IMR-90 (cell line): Measurements from ENCODE around the gene ST3GAL3. TPM values are rescaled to one million over a fixed set of nuclear protein-coding genes. Genes with fewer than 3 reads are reported as not detected.

Source experiments
- ATAC-seq: fragments of 200-7000 bp; cut with Tn5 transposase; 2 replicates; pipeline ENCODE4 v1.9.1; 2020; ENCODE audit warnings: low read depth, mild to moderate bottlenecking, moderate library complexity
- BruUV-seq: library from RNA; stranded (reverse); fragments of 400-500 nt; replicated peaks from 2 replicates; lab custom pipeline; 2021; lab: Mats Ljungman, UMichigan
- CTCF ChIA-PET: fragments of 300-600 bp; formaldehyde crosslinking; extraction: SDS; loops from one replicate; lab custom pipeline; 2021; ENCODE audit warnings: antibody characterized with exemption; lab: Yijun Ruan, JAX
- POLR2A ChIA-PET: fragments of 300-600 bp; sonication (Branson Sonifier 250); formaldehyde crosslinking; loops from one replicate; lab custom pipeline; 2022; ENCODE audit warnings: antibody characterized with exemption; ENCODE audit not compliant: unreplicated experiment; lab: Charles Lee
- DNase-seq: peaks from one replicate; pipeline ENCODE4 v3.0.0; 2013
- H2AFZ ChIP-seq: replicated peaks from 2 replicates; pipeline ENCODE3; 2013; ENCODE audit warnings: low read length, mild to moderate bottlenecking; ENCODE audit not compliant: poor library complexity
- H2AK5ac ChIP-seq: 2 replicates; pipeline ENCODE4 v1.6.1; 2013; ENCODE audit warnings: low read depth, low read length, inconsistent platforms
- H2AK9ac ChIP-seq: replicated peaks from 2 replicates; pipeline ENCODE3; 2013; ENCODE audit warnings: mild to moderate bottlenecking, low read depth, low read length, moderate library complexity; ENCODE audit not compliant: poor library complexity
- H2BK120ac ChIP-seq: 2 replicates; pipeline ENCODE4 v1.6.1; 2013; ENCODE audit warnings: low read depth, low read length, inconsistent platforms
- H2BK15ac ChIP-seq: 3 replicates; pipeline ENCODE4 v1.6.1; 2013; ENCODE audit warnings: low read depth, low read length, inconsistent platforms
- H2BK20ac ChIP-seq: 2 replicates; pipeline ENCODE4 v1.6.1; 2013; ENCODE audit warnings: low read depth, mild to moderate bottlenecking, inconsistent platforms, low read length, moderate library complexity
- H2BK5ac ChIP-seq: 2 replicates; pipeline ENCODE4 v1.6.1; 2013; ENCODE audit warnings: mild to moderate bottlenecking, low read depth, low read length, inconsistent platforms; ENCODE audit not compliant: poor library complexity, severe bottlenecking
- H3K14ac ChIP-seq: replicated peaks from 2 replicates; pipeline ENCODE4 v1.6.1; 2013; ENCODE audit warnings: low read depth, low read length, inconsistent platforms
- H3K18ac ChIP-seq: 2 replicates; pipeline ENCODE4 v1.6.1; 2013; ENCODE audit warnings: low read depth, low read length, control low read depth
- H3K23ac ChIP-seq: 2 replicates; pipeline ENCODE4 v1.6.1; 2013; ENCODE audit warnings: low read depth, low read length, inconsistent platforms
- H3K27ac ChIP-seq: 2 replicates; pipeline ENCODE4 v1.5.1; 2013; ENCODE audit warnings: mild to moderate bottlenecking, control low read depth, low read length; ENCODE audit not compliant: insufficient read depth
- H3K27me3 ChIP-seq: 2 replicates; pipeline ENCODE4 v1.6.1; 2013; ENCODE audit warnings: low read length; ENCODE audit not compliant: control insufficient read depth, insufficient read depth
- H3K36me3 ChIP-seq: 2 replicates; pipeline ENCODE4 v1.6.1; 2013; ENCODE audit warnings: low read length, mixed read lengths; ENCODE audit not compliant: control insufficient read depth, insufficient read depth
- H3K4ac ChIP-seq: 2 replicates; pipeline ENCODE4 v1.6.1; 2013; ENCODE audit warnings: low read depth, low read length, inconsistent platforms
- H3K4me1 ChIP-seq: 2 replicates; pipeline ENCODE4 v1.6.1; 2013; ENCODE audit warnings: low read length, mixed read lengths; ENCODE audit not compliant: control insufficient read depth, insufficient read depth
- H3K4me2 ChIP-seq: 2 replicates; pipeline ENCODE4 v1.6.1; 2013; ENCODE audit warnings: low read depth, mild to moderate bottlenecking, control low read depth, low read length, moderate library complexity
- H3K4me3 ChIP-seq: 2 replicates; pipeline ENCODE4 v1.5.1; 2013; ENCODE audit warnings: low read depth, mild to moderate bottlenecking, control low read depth, low read length, moderate library complexity; ENCODE audit not compliant: insufficient read depth
- H3K56ac ChIP-seq: 2 replicates; pipeline ENCODE4 v1.6.1; 2013; ENCODE audit warnings: low read length, inconsistent platforms; ENCODE audit not compliant: insufficient read depth; ENCODE audit errors: extremely low read depth
- H3K79me1 ChIP-seq, 2 experiments: 2 replicates each; pipeline ENCODE4 v1.6.1; 2013; ENCODE audit warnings: low read length in 2 of 2, inconsistent platforms in 1 of 2, low read depth in 1 of 2
- H3K9ac ChIP-seq: 2 replicates; pipeline ENCODE4 v1.6.1; 2013; ENCODE audit warnings: low read depth, low read length, control low read depth
- H3K9me1 ChIP-seq: 2 replicates; pipeline ENCODE4 v1.6.1; 2013; ENCODE audit warnings: low read length, inconsistent platforms; ENCODE audit not compliant: insufficient read depth
- H3K9me3 ChIP-seq: 2 replicates; pipeline ENCODE4 v1.6.1; 2013; ENCODE audit warnings: low read length; ENCODE audit not compliant: control insufficient read depth, insufficient read depth
- H4K20me1 ChIP-seq: 2 replicates; pipeline ENCODE4 v1.6.1; 2013; ENCODE audit warnings: low read length, inconsistent platforms; ENCODE audit not compliant: insufficient read depth
- H4K5ac ChIP-seq: 2 replicates; pipeline ENCODE4 v1.6.1; 2013; ENCODE audit warnings: mild to moderate bottlenecking, low read depth, low read length, control low read depth
- H4K8ac ChIP-seq, 2 experiments: 2 replicates each; pipeline ENCODE4 v1.6.1; 2013; ENCODE audit warnings: low read depth in 2 of 2, low read length in 2 of 2, control low read depth in 1 of 2, inconsistent platforms in 1 of 2
- H4K91ac ChIP-seq: 2 replicates; pipeline ENCODE4 v1.6.1; 2013; ENCODE audit warnings: low read depth, low read length, inconsistent platforms; ENCODE audit not compliant: insufficient read depth
- BHLHE40 ChIP-seq: fragments of 150-350 bp; IDR thresholded peaks from 2 replicates; pipeline ENCODE4 v1.6.1; 2016; ENCODE audit warnings: mild to moderate bottlenecking, low read depth, low read length
- CEBPB ChIP-seq: IDR thresholded peaks from 2 replicates; pipeline ENCODE4 v1.6.1; 2012; ENCODE audit warnings: low read depth, low read length, improper control_type of control experiment
- CHD1 ChIP-seq: IDR thresholded peaks from 2 replicates; pipeline ENCODE4 v1.6.1; 2012; ENCODE audit warnings: low read depth, low read length, improper control_type of control experiment
- CTCF ChIP-seq: conservative IDR thresholded peaks from 2 replicates; pipeline ENCODE4 v1.5.1; 2012; ENCODE audit warnings: mild to moderate bottlenecking, low read depth, low read length, improper control_type of control experiment
- FOS ChIP-seq: fragments of 150-350 bp; IDR thresholded peaks from 2 replicates; pipeline ENCODE4 v1.6.1; 2016; ENCODE audit warnings: low read depth, low read length
- MAFK ChIP-seq: IDR thresholded peaks from 2 replicates; pipeline ENCODE4 v1.6.1; 2012; ENCODE audit warnings: low read depth, low read length, improper control_type of control experiment
- MAZ ChIP-seq: IDR thresholded peaks from 2 replicates; pipeline ENCODE4 v1.6.1; 2012; ENCODE audit warnings: low read depth, mild to moderate bottlenecking, low read length, improper control_type of control experiment, moderate library complexity, borderline replicate concordance
- NFE2L2 ChIP-seq: fragments of 150-350 bp; IDR thresholded peaks from 2 replicates; pipeline ENCODE4 v1.6.1; 2016; ENCODE audit warnings: low read depth, mild to moderate bottlenecking, low read length
- POLR2A ChIP-seq: IDR thresholded peaks from 2 replicates; pipeline ENCODE4 v1.6.1; 2012; ENCODE audit warnings: mild to moderate bottlenecking, low read depth, low read length
- RAD21 ChIP-seq: IDR thresholded peaks from 2 replicates; pipeline ENCODE4 v1.6.1; 2012; ENCODE audit warnings: low read length, improper control_type of control experiment
- RCOR1 ChIP-seq: IDR thresholded peaks from 2 replicates; pipeline ENCODE4 v1.6.1; 2012; ENCODE audit warnings: mild to moderate bottlenecking, low read length, improper control_type of control experiment; ENCODE audit not compliant: insufficient replicate concordance
- RFX5 ChIP-seq: IDR thresholded peaks from 2 replicates; pipeline ENCODE4 v1.8.0; 2012; ENCODE audit warnings: low read depth, mild to moderate bottlenecking, low read length, moderate library complexity
- WGBS, 2 experiments: methylation state at CpG; one replicate each; pipeline versions ENCODE4 v1.1.5 to v1.1.7; 2013; ENCODE audit warnings: missing lambda C conversion rate in 2 of 2; ENCODE audit not compliant: insufficient read length in 1 of 2; ENCODE audit errors: extremely low coverage in 2 of 2; 5-methylcytosine and 5-hydroxymethylcytosine counted together
- dilution Hi-C: fragments of 300-500 bp; cut with HindIII; formaldehyde crosslinking; loops from one replicate; pipeline ENCODE4 v1.14.3; 2018; ENCODE audit warnings: low sequenced_read_pairs; ENCODE audit not compliant: unreplicated experiment
- in situ Hi-C: fragments of 300-500 bp; cut with MboI; formaldehyde crosslinking; loops from 3 replicates; pipeline ENCODE4 v1.14.3; 2019; ENCODE audit warnings: low sequenced_read_pairs, inconsistent platforms, mixed read lengths
- intact Hi-C: fragments of 100-400 bp; cut with micrococcal nuclease; formaldehyde crosslinking; loops from 2 replicates; pipeline ENCODE4 v1.10.0; 2022
- polyA plus RNA-seq, 3 experiments: library from polyadenylated mRNA; depleted of rRNA; stranded (reverse); fragments of >200 nt; gene quantifications; 2 replicates each; pipeline ENCODE4 v1.2.3, GENCODE V29; 2012; ENCODE audit warnings: low replicate concordance in 1 of 3
- total RNA-seq: library from RNA; depleted of rRNA; stranded (reverse); fragments of >200 nt; gene quantifications from 2 replicates; pipeline ENCODE4 v1.2.3, GENCODE V29; 2012
- TF ChIP-seq, protein P1 (sequence below): fragments of 150-350 bp; IDR thresholded peaks from 2 replicates; pipeline ENCODE4 v1.6.1; 2016; ENCODE audit warnings: low read depth, mild to moderate bottlenecking, low read length, moderate library complexity, borderline replicate concordance

Gene ST3GAL3
- total and polyA plus RNA-seq, 2 of the 4 experiments (the other 2 are of a cell fraction) = 12.0 to 14.8 TPM

DNA sequence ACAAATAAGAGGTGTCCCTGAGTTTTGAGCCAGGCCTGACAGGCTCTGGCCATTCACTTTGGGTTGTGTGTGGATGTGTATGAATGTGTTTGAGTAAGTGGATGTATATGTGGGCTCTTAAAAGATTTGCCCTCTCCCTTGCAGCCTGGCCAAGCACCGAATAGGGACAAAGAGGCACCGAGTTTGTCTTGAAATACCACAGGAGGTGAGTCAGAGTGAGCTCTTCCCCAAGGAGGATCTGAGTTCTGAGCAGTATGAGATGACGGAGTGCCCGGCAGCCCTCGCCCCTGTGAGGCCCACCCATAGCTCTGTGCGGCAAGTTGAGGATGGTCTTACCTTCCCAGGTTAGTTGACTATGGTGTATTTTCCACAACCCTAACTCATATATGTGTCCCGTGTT lies 38.4 kb upstream of the ST3GAL3 start:
- CTCF ChIA-PET = no interaction called here
- peak; percentile 54 for DNase-seq

More for the DNA sequence above, 38.4 kb upstream of the ST3GAL3 start:
- Histone ChIP-seq H3K9ac (no peak overlapping the region), H3K4me2 (no peak overlapping the region), H2BK120ac (no peak overlapping the region), H3K27me3 (no peaks in the 10 kb centered on the region), H4K5ac (no peak overlapping the region), H4K91ac (no peak overlapping the region), H2AK9ac (no peak overlapping the region), H2AK5ac (0 out of 2 replicates have a peak overlapping the region, but pooled peaks have one; percentile 65), H2BK5ac (peak overlapping the region; percentile 47), H3K9me1 (peaks cover 4% of the 10 kb centered on the region), H3K4me3 (no peak overlapping the region), H2BK20ac (no peak overlapping the region), H3K4me1 (peaks cover 3% of the 10 kb centered on the region), H3K36me3 (peaks cover 73% of the 10 kb centered on the region), H2AFZ (peak overlapping the region; percentile 44), H3K56ac (0 out of 2 replicates have a peak overlapping the region, but pooled peaks have one; percentile 10), H3K79me1 (peaks cover 17 to 33% of the 10 kb centered on the region in 2 experiments; a peak in 3 of 4 replicates), H4K20me1 (peaks cover 12% of the 10 kb centered on the region), H2BK15ac (no peak overlapping the region), H3K23ac (no peak overlapping the region), H3K4ac (peak overlapping the region; percentile 40; the same call in 1 of the 2 replicates), H3K9me3 (no peaks in the 10 kb centered on the region), H3K14ac (no peak overlapping the region), H3K27ac (no peak overlapping the region), H4K8ac (no peak overlapping the region), H3K18ac (no peak overlapping the region)
- dilution Hi-C loops = no loop called here
- TF ChIP-seq MAFK (no peak), FOS (no peak), RFX5 (no peak), CTCF (no peak), MAZ (no peak), RCOR1 (no peak), RAD21 (no peak), POLR2A (no peak), CHD1 (no peak), CEBPB (no peak), BHLHE40 (no peak), NFE2L2 (no peak)
- TF ChIP-seq, protein P1, sequence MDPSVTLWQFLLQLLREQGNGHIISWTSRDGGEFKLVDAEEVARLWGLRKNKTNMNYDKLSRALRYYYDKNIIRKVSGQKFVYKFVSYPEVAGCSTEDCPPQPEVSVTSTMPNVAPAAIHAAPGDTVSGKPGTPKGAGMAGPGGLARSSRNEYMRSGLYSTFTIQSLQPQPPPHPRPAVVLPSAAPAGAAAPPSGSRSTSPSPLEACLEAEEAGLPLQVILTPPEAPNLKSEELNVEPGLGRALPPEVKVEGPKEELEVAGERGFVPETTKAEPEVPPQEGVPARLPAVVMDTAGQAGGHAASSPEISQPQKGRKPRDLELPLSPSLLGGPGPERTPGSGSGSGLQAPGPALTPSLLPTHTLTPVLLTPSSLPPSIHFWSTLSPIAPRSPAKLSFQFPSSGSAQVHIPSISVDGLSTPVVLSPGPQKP = no peak
- POLR2A ChIA-PET = no interaction called here
- ATAC-seq = peak; percentile 61
- intact Hi-C loops = no loop called here
- WGBS, 2 experiments = 58% methylated on average over 2 of the region's 7 CpGs; no CpG with 5 or more reads in 1 of the 2 experiments
- in situ Hi-C loops = no loop called here
- BruUV-seq = no TSS peak
